EH (cell line): ENCODE results near the gene PPIL6.
"Not testable (repeated sequence)": the region's sequence is repeated elsewhere in the genome, so short reads cannot be mapped to it uniquely, and the experiment has no call there.

Experiments used
- DNase-seq: peaks from one replicate; pipeline ENCODE4 v3.0.0-alpha.2; 2015; ENCODE audit warnings: low read depth

PPIL6 gene

DNA sequence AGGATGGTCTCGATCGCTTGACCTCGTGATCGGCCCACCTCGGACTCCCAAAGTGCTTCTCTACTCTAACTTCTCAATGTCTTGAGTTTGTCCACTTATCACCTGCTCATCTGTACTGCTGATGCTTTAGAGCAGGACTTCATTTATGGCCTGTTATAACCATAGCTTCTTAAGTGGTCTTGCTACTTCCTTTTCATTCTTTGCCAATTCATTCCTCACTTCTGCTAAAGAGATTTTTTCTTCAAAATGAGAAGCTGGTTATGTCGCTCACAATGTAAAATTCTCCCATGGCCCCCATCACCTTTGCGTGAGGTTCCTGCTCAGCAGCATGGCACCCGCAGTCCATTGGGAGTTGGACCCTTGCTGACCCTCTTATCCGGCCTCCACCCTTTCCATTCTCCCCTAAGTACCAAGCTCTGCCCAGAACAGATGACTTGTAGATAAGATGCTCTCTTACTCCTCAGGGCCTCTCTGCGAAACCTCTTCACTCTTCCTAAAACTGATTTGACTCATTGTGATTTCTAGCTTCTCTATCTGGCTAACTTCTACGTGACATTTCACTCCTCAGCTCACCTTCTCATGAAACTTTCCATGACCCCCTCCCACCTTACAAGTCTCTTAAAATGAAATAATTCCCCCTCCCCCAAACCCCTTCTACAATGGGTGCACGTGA is 44.2 kb downstream of the PPIL6 start:
- no peak for DNase-seq

GRCh38 chr6:109393886-109394281 is 46.5 kb downstream of the PPIL6 start:
- DNase-seq, result peak; percentile 13

DNA sequence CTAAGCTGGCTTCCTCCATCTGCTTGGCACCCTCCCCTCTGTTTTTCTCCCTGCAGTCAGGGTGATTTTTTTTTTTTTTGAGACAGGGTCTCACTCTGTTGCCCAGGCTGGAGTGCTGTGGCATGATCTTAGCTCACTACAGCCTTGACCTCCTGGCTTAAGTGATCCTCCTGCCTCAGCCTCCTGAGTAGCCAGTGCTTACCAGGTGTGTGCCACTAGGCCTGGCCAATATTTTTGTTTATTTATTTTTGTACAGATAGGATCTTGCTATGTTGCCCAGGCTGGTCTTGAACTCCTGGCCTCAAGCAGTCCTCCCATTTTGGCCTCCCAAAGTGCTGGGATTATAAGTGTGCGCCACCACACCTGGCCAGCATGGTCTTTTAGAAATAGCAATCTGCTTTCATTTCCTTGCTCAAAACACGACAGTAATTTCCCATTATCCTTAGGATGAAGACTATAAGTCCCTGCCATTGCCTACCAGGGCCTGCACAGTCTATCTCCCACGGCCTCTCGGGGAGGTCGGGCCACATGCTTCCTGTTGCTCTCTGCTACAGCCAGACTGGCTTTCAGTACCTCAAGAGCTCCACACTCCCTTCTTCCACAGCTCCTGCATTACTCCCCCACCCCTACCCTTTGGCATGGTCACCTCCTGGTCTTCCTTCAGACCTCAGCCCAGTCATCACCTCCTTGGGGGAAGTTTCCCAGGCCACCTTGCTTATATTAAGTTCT is 47.1 kb downstream of the PPIL6 start:
- DNase-seq, result no peak

GRCh38 chr6:109389650-109390274 is 50.7 kb downstream of the PPIL6 start:
- DNase-seq, result no peak

DNA sequence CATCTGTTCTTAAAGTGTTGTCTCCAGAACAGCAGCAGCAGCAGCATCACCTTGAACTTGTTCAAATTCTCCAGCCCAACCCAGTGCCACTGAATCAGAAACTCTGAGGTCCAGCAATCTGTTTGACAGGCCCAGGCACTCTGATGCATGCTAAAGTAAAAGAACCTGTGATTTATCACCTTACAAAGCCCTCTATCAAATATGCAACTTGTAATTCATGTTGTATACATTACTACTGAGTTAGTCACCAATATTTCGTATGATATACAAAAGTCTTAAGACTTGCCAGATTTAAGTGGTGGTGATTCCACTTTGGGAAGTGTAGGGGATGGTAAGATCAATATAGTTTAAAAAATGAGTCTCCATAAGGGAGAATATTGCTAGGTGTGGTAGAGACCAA is 52.2 kb downstream of the PPIL6 start:
- no peak for DNase-seq

- no peak for DNase-seq
These were observed 56.9 kb downstream of the PPIL6 start for GRCh38 chr6:109383438-109383940.

DNA sequence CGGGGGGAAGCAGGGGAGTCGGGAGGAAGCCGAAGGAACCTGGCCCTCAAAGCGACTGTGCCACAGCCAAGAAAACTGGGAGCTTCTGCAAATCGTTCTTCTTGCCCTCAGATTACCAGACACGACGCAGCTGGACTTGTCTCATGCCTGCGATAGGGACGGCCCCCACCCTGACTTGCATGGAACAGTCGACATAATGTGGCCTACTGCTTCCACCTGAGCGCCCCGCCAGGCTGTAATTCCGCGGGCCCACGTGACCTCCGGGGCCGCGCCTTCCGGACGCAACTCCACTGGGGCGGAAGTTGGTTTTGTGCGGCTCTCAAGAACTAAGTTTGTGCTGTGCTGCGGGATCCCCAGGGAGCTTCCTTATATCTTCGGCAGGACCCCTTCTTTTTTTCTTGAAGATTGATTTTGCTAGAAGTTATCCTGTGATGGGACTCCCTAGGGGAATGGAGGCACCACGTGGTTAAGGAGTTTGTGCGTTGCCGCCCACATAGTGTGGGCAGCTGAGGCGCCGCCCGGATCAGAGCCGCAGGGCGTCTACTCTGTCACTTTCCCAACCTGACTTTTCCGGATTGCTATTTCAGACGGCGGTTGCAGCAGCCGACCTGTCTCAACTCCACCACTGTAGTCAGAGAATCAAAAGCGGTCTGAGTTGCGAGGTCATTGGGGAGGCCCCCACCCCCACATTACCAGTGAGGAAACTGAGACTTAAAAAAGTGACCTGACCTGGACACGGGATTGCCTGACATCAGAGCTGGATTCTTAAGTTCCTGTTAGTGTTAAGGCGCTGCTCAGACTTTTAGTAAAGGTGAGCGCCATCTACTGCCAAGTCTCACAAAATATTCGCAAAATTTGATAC is 57.6 kb downstream of the PPIL6 start:
- DNase-seq, result peak; percentile 93

DNA sequence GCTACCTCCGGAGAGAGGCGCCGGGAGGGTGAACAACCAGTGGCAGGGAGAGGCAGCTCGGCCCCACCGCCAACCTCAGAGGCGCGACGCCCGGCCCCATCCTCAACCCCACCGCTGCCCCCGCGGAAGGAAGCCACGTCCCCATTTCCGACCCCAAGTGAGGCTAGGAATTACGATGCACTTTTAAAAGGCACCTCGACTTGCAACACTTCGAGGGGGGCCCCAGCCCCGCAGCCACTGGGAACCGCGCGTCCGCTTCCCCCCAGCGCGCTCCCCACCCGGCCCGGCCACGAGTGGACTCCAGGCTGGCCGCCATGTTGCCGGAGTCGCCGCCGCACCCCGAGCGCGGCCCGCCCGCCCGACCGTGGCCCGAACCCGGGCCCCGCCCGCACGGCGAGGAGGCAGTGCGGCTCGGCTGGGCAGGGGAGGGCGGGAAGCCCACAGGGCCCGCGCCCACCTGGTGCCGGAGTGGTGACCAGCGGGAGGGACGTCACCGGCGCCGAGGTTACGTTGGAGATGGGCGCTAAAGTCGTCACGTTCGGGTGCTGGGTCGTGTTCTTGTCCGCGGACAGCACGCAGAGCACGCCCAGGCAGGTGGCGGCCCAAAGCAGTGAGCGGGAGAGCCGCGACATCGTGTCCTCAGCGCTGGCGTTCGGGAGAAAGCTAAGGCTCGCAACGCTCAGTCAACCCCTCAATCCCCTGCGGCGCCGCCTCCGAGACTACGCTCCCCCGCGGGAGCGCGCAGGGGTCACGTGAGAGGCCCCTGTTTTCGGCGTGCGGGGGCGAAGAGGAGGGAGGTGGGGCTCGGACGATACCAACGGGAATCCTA is 58.5 kb downstream of the PPIL6 start, which contains the start of gene CD164:
Gene CD164, minus strand, starts transcription at position 721 of the 829 bp plus-strand sequence. Its CDS starts 89 bp downstream, at position 632.
- DNase-seq, result peak; percentile 93

DNA sequence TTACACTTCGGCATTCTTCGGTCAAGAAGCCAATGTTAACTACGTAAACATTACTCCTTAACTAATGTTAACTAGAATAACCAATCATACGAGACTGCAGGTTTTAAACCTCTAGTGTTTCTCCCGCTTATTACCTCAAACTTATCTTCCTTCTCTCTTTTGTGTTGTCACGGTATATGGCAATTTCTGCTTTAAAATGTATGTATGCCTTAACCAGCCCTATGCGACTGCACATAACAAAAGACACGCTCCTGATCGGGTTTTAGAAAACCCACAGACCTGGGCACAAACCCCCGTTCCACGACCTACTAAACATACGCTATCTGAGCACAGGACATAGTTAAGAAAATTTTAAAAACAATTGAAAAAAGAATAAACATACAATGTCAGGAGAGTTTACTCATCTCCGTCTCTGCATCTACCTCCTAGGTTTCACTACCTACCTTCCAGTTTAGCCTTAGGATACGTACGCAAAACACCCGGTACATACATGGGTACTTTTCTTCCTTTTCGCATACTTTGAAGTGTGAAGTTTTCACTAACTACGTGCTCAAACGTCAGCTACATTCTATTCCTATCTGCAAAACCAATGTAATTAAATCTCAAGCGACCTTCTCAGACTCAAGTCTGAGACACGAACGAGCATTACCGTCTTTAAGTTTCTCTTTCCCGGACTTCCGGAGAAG is 59.2 kb downstream of the PPIL6 start:
- peak; percentile 20 for DNase-seq

DNA sequence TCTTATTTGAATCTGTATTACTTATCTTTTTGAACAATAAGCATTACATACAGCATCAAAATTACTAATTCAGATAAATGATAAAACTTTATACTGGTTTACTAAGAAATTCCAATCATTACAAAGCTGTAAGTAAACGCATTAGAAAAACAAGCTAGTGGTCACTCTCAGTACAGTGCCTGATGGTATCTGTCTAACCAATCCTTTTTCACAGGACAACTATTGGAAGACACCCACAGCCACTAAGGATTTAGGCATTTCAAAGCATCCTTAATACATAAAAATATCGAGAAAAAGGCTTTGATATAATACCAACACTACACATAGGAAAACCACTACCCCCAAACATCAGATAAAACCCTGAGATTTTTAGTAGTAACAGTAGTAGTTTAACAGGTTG is 60.7 kb downstream of the PPIL6 start:
- DNase-seq, result peak; percentile 76

DNA sequence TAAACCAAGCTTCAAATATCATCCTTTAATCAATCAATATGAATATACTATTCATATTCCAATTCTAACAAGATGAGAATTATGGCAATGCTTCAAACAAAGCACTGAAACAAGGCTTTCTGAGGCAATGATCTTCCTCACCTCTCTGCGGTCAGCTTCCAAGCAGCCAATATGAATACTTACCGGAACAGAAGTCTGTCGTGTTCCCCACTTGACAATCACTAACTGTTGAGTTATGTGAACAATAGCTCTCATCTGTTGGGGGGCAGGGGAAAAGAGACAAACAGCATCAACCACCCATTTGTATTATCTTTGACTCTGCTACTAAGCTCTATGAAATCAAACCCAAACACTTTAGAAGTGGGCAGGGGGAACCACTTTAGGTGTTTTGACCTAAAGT is 62.7 kb downstream of the PPIL6 start:
- no peak for DNase-seq

GRCh38 chr6:109374326-109374892 is 66.0 kb downstream of the PPIL6 start:
- no peak for DNase-seq

- DNase-seq, result no peak
These were observed 66.7 kb downstream of the PPIL6 start for GRCh38 chr6:109373762-109374161.

- no peak for DNase-seq
These were observed 67.1 kb downstream of the PPIL6 start for GRCh38 chr6:109373331-109373730.

GRCh38 chr6:109372130-109372529 is 68.3 kb downstream of the PPIL6 start:
- DNase-seq, result no peak

GRCh38 chr6:109370792-109371191 is 69.6 kb downstream of the PPIL6 start:
- no peak for DNase-seq

DNA sequence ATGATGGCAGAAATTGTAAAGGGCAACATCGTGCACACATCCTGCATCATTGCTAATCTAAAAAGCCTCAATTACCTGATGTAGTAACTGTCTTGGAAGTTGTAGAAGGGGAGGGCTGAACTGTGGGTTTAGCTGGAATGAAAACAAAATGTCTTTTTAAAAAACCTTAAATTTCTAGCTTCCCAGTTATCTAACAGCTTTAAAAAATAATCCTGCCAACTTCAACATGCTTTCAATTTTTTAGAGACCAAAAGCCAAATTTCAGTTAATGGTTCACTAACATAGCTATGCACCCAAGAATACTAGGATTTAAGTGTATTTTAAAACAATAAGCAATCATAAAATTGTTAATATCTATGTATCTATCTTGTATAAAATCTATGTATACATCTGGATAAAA is 70.1 kb downstream of the PPIL6 start:
- DNase-seq, result no peak

DNA sequence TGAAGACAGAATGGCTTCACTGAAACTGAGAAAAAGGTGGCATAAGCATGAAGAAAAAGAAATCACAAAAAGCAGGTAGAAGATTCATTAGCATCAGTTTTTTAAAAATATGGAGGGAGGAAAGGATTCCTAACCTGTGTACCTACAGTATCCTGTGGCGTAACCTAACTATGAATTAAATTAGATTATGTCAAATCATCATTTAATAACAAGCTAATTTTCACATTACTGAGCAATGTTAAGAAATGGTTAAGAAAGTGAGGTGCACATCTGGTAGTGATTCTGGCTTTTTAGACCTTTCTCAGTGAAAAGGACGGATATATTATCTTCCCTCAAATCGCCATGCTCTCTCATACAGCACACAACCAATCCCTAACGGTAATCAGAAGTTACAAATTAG is 70.7 kb downstream of the PPIL6 start:
- DNase-seq, result no peak

DNA sequence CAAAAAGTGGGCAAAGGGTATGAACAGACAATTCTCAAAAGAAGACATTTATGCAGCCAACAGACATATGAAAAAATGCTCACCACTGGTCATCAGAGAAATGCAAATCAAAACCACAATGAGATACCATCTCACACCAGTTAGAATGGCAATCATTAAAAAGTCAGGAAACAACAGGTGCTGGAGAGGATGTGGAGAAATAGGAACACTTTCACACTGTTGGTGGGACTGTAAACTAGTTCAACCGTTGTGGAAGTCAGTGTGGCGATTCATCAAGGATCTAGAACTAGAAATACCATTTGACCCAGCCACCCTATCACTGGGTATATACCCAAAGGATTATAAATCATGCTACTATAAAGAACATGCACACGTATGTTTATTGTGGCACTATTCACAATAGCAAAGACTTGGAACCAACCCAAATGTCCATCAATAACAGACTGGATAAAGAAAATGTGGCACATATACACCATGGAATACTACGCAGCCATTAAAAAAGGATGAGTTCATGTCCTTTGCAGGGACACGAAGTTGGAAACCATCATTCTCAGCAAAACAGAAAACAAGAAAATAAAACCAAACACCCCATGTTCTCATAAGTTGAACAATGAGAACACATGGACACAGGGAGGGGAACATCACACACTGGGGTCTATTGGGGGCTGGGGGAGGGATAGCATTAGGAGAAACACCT is 75.9 kb downstream of the PPIL6 start:
- DNase-seq, result not testable (repeated sequence)

DNA sequence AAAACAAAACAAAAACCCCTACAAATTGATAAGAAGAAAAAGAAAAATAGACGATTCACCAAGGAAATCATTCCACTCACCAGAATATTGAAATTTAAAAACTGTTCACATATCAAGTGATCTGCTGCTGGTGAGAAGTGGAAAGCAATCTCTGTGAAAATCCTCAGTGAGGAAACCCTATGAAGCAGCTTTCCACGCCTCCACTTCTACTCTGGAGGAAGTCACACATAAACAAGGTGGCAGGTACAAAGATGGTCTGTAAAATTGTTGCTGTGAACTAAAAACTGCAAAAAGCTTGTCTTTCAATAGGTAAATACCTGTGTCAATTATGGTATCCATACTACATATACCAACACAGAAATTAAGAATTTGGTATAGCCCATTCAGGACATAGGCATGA is 76.7 kb downstream of the PPIL6 start:
- DNase-seq, result no peak
